Peyer's patch (tissue), 4 donors: ENCODE measurements around the gene CADM4. TPM values are rescaled to one million over a fixed set of nuclear protein-coding genes. Genes with fewer than 3 reads are reported as not detected.
A peak's percentile ranks its signal among the peaks of the same experiment; 100 is the strongest.

ENCODE experiments used
- DNase-seq, 3 donors: peaks; one replicate each; pipeline ENCODE4 v3.0.0-alpha.2; 2017 to 2019
- H3K27ac ChIP-seq, 4 donors: fragments of 200-600 bp; sonication (generic); one replicate each; pipeline ENCODE4 v1.5.1; 2016 to 2019
- H3K27me3 ChIP-seq, 2 donors: fragments of 200-600 bp; sonication (generic); one replicate each; pipeline ENCODE4 v1.5.1; 2019
- H3K36me3 ChIP-seq, 3 donors: fragments of 200-600 bp; sonication (generic); one replicate each; pipeline ENCODE4 v1.5.1; 2016 to 2019
- H3K4me1 ChIP-seq, 4 donors: fragments of 200-600 bp; sonication (generic); one replicate each; pipeline ENCODE4 v1.5.1; 2016 to 2019
- H3K4me3 ChIP-seq, 4 donors: fragments of 200-600 bp; sonication (generic); 1 replicate in 3 of 4; 2 replicates in 1 of 4; pipeline ENCODE4 v1.5.1; 2016 to 2019; ENCODE audit warnings: mild to moderate bottlenecking in 1 of 4
- H3K9me3 ChIP-seq, 4 donors: fragments of 200-600 bp; sonication (generic); one replicate each; pipeline ENCODE4 v1.5.1; 2016 to 2019; ENCODE audit warnings: mild to moderate bottlenecking in 1 of 4
- POLR2A ChIP-seq, 2 donors: fragments of 450-650 bp; IDR thresholded peaks; one replicate each; pipeline ENCODE4 v1.5.1; 2017; ENCODE audit warnings: antibody characterized with exemption in 2 of 2, mild to moderate bottlenecking in 2 of 2, moderate library complexity in 2 of 2
- total RNA-seq, 4 donors: library from RNA; depleted of rRNA; stranded (reverse); fragments of >200 nt; gene quantifications; one replicate each; pipeline ENCODE4 v1.1.0, GENCODE V29; 2016
- TF ChIP-seq, protein P1 (sequence below), 6 experiments: fragments of 450-650 bp in 4 of 6; fragments of 200-600 bp in 2 of 6; sonication (generic) in 1 of 6; IDR thresholded peaks; one replicate each; pipeline ENCODE4 v1.5.1; 2017 to 2019; ENCODE audit warnings: antibody characterized with exemption in 6 of 6, mild to moderate bottlenecking in 3 of 6, moderate library complexity in 1 of 6

CADM4 gene
- total RNA-seq, 4 donors from 2014 or later, result 0.80 to 1.4 TPM; not detected in 2

DNA sequence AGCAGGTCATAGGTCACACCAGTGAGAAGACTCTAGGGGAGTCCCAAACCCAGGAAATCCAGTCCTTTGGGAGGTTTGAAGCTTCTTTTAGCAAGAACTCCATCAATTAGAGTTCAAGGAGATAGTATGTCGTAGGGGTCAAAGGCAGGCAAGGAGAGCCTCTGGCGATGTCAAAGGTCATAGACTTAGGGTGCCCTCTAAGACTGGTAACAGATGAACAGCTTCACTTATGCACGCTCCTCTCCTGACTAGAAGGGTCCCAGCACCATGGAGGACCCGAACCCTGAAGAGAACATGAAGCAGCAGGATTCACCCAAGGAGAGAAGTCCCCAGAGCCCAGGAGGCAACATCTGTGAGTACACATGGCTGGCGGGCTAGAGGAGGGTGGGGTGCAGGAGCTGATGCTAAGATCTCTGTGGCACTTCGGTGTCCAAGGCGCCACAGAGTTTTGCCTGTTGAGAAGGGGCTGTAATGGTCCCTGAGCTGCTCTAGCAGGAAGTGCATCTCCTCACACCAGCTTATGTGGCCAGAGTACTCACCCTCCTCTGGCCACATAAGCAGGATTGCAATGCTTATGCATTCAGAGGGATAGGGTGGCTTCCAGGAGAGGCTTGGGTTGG is 42.7 kb downstream of the CADM4 start:
- DNase-seq, result no peak

DNA sequence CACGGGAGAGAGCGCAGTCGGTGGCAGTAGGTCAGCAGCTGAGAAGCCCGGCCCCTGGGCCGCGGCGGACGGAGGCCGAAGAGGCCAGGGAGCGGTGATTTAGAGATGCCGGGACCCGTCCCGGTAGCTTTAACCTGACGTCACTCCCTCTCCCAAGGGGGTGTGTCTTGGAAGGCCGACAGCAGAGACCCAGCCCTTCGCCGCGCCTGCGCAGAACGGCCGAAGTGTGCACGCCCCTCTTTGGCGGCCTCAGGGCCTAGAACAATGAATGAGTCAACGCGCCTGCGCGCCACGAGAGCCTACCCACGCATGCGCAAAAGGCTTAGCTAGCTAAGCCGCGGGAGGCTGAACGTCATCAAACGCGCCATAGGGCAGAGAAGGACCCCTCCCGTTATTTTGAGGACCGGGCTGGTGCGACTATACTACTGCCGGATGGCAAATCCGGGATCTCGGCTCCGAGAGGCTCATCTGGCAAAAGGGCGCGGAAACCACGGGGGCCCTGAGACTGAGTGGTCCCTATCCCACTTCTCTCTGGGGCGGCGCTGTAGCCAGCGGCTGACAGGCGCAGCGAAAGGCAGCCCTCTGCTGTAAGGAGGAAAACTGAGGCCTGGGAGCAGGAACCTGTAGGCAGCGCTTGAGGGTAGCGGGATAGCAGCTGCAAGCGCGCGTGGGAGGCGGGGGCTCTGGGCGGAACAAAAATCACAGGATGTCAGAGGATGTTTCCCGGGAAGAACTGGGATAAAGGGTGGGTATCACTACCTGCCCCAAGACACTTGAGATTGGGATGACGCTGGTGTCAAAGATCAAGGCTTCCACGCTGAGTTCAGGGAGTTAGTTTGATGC is 43.4 kb downstream of the CADM4 start, which contains the start of the genes IRGQ and ZNF576:
Gene IRGQ (minus strand): TSS at position 136 of the 843 bp plus-strand sequence. CDS start 796 bp downstream, outside the sequence.
Gene ZNF576 (plus strand): TSS at position 597 of the 843 bp plus-strand sequence. CDS start 514 bp downstream, outside the sequence.
- Histone ChIP-seq H3K27me3 (no peaks in the 10 kb centered on the region), H3K27ac (peak within 1 kb of the TSS; percentile 79 to 97 (median 90)), H3K4me1 (peaks cover 0 to 39% (median 21%) of the 10 kb centered on the region in 4 donors), H3K4me3 (peak within 1 kb of the TSS; percentile 51 to 64 (median 56)), H3K9me3 (no peaks in the 10 kb centered on the region), H3K36me3 (peaks cover 0 to 51% (median 0%) of the 10 kb centered on the region in 3 donors)
- TF ChIP-seq, protein P1, sequence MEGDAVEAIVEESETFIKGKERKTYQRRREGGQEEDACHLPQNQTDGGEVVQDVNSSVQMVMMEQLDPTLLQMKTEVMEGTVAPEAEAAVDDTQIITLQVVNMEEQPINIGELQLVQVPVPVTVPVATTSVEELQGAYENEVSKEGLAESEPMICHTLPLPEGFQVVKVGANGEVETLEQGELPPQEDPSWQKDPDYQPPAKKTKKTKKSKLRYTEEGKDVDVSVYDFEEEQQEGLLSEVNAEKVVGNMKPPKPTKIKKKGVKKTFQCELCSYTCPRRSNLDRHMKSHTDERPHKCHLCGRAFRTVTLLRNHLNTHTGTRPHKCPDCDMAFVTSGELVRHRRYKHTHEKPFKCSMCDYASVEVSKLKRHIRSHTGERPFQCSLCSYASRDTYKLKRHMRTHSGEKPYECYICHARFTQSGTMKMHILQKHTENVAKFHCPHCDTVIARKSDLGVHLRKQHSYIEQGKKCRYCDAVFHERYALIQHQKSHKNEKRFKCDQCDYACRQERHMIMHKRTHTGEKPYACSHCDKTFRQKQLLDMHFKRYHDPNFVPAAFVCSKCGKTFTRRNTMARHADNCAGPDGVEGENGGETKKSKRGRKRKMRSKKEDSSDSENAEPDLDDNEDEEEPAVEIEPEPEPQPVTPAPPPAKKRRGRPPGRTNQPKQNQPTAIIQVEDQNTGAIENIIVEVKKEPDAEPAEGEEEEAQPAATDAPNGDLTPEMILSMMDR (IDR thresholded peaks at IDR 0.05), result peak in 4 of 6 experiments; percentile 2 to 27 (median 20)
- TF ChIP-seq POLR2A (IDR thresholded peaks at IDR 0.05), result peak; percentile 80 to 84
- DNase-seq, result peak; percentile 99 to 100 (median 100)

More for the DNA sequence above, 42.7 kb downstream of the CADM4 start:
- Histone ChIP-seq H3K9me3 (no peaks in the 10 kb centered on the region), H3K4me1 (peaks cover 0 to 39% (median 21%) of the 10 kb centered on the region in 4 donors), H3K27ac (peak overlapping the region; percentile 79 to 97 (median 90)), H3K27me3 (no peaks in the 10 kb centered on the region), H3K4me3 (peak overlapping the region; percentile 51 to 64 (median 56)), H3K36me3 (peaks cover 0 to 44% (median 0%) of the 10 kb centered on the region in 3 donors)
- TF ChIP-seq, protein P1 (IDR thresholded peaks at IDR 0.05), result no peak
- no peak for TF ChIP-seq POLR2A (IDR thresholded peaks at IDR 0.05)

DNA sequence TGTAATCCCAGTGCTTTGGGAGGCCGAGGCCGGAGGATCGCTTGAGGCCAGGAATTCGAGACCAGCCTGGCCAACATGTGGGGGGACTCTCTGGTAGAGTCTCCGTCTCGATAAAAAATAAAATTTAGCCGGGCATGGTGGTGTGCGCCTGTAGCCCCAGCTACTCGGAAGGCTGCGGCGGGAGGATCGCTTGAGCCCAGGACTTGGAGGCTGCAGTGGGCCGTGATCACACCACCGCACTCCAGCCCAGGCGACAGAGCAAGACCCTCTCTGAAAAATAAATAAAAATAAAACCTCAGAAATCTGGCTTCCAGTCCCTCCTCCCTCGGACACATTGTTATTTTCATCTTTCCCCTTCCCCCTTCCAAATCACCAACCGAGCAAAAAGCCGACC is 44.0 kb downstream of the CADM4 start:
- Histone ChIP-seq H3K4me3 (peak overlapping the region; percentile 51 to 64 (median 56)), H3K9me3 (no peaks in the 10 kb centered on the region), H3K27ac (peak overlapping the region; percentile 79 to 97 (median 90)), H3K4me1 (peaks cover 0 to 39% (median 21%) of the 10 kb centered on the region in 4 donors), H3K36me3 (peaks cover 0 to 47% (median 0%) of the 10 kb centered on the region in 3 donors), H3K27me3 (no peaks in the 10 kb centered on the region)
- no peak for TF ChIP-seq POLR2A (IDR thresholded peaks at IDR 0.05)
- TF ChIP-seq, protein P1 (IDR thresholded peaks at IDR 0.05), result no peak
- peak in 1 of 3 donors; percentile 33 for DNase-seq

DNA sequence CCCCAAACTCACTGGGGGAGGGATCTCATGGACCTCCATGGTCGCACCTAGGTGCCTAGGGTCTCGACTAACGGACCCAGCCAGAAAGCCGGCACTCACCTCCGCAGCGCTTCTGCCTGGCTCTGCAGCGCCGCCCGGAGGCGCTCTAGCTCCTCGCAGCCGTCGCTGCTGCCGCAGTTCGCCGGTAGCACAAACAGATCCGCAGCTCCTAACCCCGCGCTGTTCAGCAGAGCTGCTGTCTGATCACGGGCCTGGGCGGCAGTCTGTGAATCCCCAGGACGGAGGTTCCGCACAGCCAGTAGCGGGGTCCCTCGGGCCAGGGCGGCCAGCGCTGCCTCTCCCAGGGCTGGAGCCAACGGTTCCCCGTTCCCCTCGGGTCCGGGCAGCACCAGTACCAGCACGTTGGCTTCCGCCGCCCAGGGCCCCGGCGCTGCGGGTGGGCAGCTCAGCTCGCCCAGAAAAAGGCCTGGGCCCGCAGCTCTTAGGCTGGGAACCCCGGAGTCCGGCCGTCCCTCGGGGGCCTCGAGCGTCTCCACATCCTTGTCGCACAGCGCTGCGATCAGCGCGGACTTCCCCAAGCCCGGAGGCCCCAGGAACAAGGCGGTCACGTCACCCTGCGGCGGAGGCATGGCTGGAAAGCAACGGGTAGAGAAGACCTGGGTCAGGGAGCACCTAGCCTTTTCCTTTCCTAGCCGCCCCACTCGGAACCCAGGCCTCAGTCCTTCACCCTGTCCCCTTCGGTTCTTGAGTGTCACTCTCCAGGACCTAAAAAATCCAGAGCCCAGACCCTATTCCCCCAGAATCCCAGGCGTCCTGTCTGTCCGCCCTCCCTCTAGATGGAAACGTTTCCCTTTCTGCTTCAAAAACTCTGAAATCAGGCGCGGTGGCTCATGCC is 44.7 kb downstream of the CADM4 start:
- Histone ChIP-seq H3K4me1 (peaks cover 0 to 39% (median 21%) of the 10 kb centered on the region in 4 donors), H3K36me3 (peaks cover 0 to 40% (median 0%) of the 10 kb centered on the region in 3 donors), H3K27me3 (no peaks in the 10 kb centered on the region), H3K4me3 (peak overlapping the region; percentile 51 to 64 (median 56)), H3K27ac (peak overlapping the region; percentile 79 to 97 (median 90)), H3K9me3 (no peaks in the 10 kb centered on the region)
- DNase-seq, result peak; percentile 57 to 78 (median 74)
- TF ChIP-seq, protein P1 (IDR thresholded peaks at IDR 0.05), result peak; percentile 55 to 78 (median 75)
- TF ChIP-seq POLR2A (IDR thresholded peaks at IDR 0.05), result peak in 1 of 2 donors; percentile 17
